Right ventricle myocardium inferior (tissue), 1 donor: ENCODE data around the gene EXOC6B. TPM values are rescaled to one million over a fixed set of nuclear protein-coding genes. Genes with fewer than 3 reads are reported as not detected.

Experiments used
- ATAC-seq: fragments of 200-7000 bp; cut with Tn5 transposase; one replicate; pipeline ENCODE4 v1.9.1; 2020; ENCODE audit warnings: mild to moderate bottlenecking, moderate library complexity
- DNase-seq: peaks from one replicate; pipeline ENCODE4 v3.0.0; 2021; ENCODE audit errors: missing footprints
- intact Hi-C: fragments of 100-400 bp; cut with DNase I; formaldehyde crosslinking; loops from one replicate; pipeline ENCODE4 v1.11.0; 2022
- total RNA-seq: library from RNA; stranded (reverse); fragmentation: NEBNext Ultra II Directional; extraction: Animal tissue kit (Norgen Biotek cat#: 25700); gene quantifications from one replicate; pipeline ENCODE4 v1.2.1, GENCODE V29; 2021
- donor health status: DM: no; HTN: yes; CAD: no; lungs with severe emphysema.

EXOC6B gene
- total RNA-seq, 1 donor from 2014 or later = 117 TPM

DNA sequence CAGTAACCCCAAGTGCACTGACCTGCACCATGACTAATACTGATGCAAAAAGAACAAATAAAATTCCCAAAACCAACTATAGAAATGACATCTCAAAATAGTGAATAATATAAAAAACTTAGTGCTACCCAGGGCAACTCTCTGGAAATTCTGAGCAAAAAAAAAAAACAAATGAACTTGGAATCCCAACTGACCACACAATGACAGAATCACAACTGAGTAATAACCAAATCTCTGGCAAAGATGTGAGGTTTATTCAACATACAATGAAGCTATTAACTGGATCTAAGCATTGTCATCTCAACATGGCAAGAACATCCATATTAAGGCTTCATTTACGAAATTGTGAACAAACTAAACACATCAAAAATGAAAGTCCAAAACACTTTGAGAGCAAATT, 22.7 kb downstream of the EXOC6B start:
- ATAC-seq (no peak), DNase-seq (no peak)
- intact Hi-C loops = no loop called here

DNA sequence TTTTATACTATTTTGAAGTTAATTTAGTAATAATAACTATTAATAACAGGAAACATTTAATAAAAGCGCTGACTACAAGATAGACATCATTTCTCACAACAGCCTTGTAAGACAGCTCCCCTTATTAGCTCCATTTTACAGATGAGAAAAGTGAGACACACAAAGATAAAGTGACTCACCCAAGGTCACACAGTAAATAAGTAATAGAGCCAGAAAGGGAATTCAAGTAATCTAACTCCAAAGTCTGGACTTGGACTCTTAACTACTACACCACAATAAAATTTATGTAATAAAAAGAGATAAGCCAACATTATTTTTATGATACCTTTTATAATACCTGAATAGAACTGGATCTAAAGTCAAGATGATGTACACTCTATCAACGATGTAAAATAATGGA, 25.3 kb downstream of the EXOC6B start:
- DNase-seq = no peak
- intact Hi-C loops = no loop called here
- ATAC-seq = no peak

DNA sequence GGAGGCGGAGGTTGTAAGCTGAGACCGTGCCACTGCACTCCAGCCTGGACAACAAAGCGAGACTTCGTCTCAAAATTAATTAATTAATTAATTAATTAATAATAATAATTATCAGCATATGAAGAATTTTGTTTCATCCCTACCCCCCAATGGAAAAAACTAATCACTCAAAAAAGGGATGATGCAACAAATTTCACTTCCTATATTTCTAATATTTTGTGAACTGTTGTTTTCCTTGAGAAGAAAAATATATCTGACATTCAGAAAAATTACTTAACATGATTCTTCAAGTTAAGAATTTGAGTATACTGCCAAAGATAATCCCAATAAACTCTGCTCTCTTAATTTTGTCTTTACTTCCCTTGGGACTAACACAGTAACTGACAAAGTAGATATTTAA, 28.1 kb downstream of the EXOC6B start:
- ATAC-seq (no peak), DNase-seq (no peak)
- intact Hi-C loops = no loop called here

DNA sequence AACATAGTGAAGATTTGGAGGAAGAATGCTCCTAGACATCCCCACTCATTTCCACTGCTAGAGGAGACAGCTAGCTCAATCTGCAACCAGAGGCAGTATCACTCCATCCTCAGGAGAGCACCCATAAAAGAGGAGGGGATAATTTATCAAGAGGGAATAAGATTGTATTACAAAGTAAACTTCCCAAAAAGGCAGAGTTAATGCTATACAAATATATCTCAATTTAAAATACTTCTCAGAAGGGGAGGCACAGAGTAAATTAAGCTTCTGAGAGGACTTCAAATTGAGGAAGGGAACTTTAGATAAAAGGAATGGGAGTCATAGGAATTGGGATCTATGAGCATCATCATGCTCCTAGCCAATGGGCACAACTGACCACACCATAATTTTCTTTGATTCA, 29.1 kb downstream of the EXOC6B start:
- intact Hi-C loops = no loop called here
- no peak for DNase-seq
- ATAC-seq = no peak

DNA sequence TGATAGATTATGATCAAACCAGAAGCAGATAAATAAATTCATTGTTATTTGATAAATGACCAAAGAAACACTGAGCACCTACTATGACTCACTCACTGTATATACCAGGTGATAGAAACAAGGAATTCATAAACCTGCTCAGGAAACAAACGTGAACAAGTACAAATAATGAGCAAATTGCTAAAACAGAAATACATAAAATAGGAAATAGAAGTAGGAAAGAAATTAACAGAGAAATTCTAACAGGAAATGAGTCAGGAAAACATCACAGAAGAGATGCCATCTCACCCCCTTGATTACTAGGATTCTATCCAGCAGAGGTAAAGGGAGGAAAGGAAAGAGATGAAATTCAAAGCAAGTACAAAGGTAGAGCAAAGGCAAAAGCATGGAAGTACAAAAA, 31.3 kb downstream of the EXOC6B start:
- intact Hi-C loops = no loop called here
- no peak for ATAC-seq
- no peak for DNase-seq

DNA sequence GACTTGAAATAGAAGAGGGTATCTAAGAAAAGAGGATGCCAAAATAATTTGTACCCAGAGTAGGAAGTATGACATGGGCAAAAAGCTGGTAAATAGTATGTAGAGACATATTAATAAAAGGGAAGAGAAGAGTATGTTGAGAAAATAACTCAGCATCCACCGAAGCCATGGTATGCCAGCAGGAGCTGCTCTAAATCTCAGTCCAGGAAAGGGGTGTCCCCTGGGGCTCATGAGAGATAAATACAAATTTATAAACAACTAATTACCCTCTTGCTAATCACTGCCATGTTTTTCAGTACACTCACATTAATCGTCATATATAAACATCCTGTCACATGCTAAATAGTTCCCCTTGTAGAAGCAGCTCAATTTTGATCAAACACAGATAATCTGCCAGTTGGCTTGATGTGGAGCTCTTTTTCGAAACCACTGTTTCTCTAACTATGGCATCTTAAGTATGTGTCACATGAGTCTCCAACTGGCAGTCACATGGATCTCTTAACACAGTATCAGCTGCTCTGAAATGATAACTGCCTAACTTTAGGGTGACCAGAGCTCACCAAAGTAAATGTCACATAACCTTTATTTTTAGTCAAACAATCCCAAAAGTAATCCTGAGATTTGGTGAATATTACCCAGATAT, 31.9 kb downstream of the EXOC6B start:
- ATAC-seq = peak; percentile 87
- no peak for DNase-seq
- intact Hi-C loops = no loop called here

DNA sequence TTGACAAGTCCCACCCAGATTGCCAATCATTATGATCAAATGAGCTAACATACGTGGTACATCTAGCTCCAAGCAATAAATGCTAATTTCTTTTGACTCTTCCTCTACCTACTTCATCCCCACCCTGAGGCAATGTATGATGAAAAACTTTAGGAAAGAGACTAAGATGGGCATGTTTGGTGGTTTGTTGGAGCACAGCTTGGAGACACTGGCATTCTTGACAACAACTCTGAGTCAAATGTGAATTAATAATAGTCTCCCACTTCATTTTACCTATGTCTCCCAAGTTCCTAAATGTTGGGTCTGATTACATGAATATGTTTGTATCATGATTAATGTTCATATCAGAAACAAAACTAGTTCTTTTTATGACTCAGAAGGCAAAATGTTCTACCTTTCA, 36.6 kb downstream of the EXOC6B start:
- intact Hi-C loops = no loop called here
- no peak for DNase-seq
- no peak for ATAC-seq

DNA sequence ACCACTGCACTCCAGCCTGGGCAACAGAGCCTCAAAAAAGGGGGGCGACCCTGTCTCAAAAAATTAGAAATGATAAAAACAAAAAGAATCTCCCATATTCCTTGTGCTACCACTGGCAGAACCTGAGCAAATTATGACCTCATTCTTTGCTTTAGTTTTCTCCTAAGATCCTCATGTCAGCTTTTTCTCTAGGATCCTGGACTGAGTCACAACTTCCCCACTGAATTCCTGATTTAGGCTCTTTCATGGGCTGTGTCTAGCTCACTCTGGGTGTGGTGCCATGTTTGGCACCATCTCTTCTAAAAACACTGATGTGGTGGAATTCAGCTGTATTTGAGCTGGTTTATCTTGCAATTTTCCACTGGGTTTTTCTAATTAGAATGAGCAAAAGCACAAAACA, 37.1 kb downstream of the EXOC6B start:
- ATAC-seq (peak; percentile 81), DNase-seq (no peak)
- intact Hi-C loops = no loop called here

DNA sequence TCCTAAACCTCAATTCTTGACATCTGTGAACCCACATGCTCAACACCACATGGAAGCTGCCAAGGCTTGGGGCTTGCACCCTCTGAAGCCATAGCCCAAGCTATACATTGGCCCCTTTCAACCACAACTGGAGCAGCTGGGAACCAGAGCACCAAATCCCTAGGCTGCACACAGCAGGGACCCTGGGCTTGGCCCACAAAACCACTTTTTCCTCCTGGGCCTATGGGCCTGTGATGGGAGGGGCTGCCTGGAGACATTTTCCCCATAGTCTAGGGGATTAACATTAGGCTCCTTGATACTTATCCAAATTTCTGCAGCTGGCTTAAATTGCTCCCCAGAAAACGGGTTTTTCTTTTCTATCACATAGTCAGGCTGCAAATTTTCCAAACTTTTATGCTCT, 40.3 kb downstream of the EXOC6B start:
- ATAC-seq = no peak
- no peak for DNase-seq
- intact Hi-C loops = no loop called here

DNA sequence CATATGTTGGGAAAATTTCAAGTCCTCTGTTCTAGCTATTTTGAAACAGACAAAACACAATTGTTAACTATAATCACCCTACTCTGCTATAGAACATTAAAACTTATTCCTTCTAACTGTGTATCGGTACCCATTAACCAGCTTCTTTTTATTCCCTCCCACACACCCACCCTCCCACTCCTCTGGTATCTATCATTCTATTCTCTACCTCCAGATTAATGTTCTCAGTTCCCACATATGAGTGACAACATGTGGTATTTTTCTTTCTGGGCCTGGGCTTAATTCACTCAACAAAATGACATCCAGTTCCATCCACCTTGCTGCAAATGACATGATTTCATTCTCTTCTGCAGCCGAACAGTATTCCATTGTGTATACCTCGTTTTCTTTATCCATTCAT, 43.3 kb downstream of the EXOC6B start:
- DNase-seq = no peak
- intact Hi-C loops = loop anchor here (5.0 kb wide), 1 partner anchor 40 kb away; no protein-coding TSS in a partner anchor
- no peak for ATAC-seq

DNA sequence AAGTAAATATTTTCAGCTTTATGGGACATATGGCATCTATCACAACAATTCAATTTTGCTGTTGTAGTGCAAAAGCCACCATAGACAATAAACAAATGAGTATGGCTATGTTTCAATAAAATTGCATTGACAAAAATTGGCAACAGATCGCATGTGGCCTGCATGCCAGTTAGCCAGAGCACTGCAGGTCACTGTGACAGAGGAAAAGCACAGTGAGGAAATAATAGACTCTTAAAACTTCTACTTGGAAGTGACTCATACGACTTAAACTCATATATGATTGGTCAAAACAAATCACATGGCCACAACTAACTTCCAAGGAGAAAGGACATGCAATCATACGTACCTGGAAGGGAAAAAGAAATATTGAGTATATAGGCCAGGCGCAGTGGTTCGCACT, 44.4 kb downstream of the EXOC6B start:
- intact Hi-C loops = loop anchor here (5.0 kb wide), 1 partner anchor 41 kb away; no protein-coding TSS in a partner anchor
- no peak for DNase-seq
- peak; percentile 39 for ATAC-seq

DNA sequence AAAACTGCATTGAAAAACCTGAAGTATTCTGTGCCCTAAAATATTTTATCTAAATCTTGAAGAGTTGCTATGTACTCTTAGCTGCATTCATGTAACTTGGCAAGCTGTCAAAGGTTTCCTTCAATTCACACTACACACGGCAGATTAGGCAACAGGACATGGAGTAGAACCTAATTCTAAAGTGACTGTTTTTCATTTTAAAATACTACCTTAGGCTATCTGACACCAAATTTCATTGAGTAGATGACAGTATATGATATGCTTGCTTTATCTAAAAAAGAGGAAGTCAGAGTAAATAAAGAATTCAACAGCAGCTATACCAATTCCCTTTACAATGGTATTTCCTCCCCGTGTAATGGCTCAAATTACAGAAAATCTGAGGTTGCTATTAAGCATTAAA, 45.4 kb downstream of the EXOC6B start:
- peak; percentile 57 for ATAC-seq
- DNase-seq = no peak
- intact Hi-C loops = loop anchor here (5.0 kb wide), 1 partner anchor 42 kb away; no protein-coding TSS in a partner anchor

DNA sequence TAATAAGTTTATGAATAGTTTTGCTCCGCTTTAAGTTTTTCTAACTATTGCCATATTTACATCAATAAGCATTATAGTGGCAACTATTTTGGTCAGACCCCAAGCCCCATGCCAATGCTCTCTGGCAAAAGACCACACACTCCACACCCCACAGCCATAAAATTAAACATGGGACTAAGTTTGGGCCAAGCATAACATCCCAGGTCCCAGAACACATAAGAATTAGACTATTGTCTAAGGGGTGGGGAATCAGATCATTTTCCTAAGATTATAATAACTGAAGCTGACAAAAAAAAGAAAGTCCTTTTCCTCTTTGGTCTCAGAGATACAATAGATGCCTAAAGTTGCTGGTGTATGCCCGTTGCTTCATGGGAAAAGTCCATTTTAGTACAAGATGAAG, 46.3 kb downstream of the EXOC6B start:
- intact Hi-C loops = no loop called here
- DNase-seq (no peak), ATAC-seq (no peak)

DNA sequence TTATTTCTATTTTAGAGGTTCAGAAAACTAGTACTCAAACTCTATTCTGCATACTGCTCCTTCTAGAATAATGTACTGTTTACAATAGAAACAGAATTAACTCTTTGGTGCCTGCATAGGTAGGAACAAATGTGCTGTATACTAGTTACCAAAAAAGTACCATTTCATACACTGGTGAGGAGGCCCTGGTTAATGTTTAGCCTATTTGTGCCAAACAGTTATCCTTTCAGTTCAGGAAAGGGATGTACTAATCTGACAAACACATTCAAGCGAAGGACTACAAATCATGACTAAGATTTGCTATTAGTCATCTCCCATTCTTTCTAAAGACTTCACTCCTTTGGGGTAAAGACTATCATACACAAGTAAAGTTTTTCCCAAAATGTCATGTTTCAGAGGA, 47.4 kb downstream of the EXOC6B start:
- ATAC-seq = no peak

DNA sequence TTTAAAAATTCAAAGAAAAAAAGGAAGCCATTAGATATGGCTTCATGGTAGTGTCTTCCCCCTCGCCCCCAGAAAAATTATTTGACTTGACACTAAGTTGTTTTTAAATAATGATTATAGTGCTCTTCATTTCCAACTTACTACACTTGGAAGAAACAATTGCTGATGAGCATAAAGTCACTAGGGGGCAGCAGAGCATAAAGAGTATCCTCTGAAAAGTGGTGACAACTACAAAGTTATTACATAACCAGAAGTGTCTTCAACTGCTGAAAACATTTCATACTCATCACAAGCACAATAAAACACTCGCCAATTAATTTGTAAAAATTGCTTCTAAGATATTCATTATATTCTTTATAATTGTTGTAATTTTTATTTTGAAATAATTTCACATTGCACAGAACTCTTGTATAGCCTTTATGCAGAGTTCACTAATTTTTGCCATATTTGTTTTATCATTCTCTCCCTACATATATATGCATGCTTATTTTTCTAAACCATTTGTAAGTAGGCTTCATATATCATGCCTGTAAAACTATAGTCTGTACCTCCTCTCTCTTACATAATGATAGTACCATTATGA, 54.9 kb downstream of the EXOC6B start:
- intact Hi-C loops = loop anchor here (1.0 to 5.0 kb wide), 4 partner anchors 54 to 406 kb away; no protein-coding TSS in a partner anchor
- DNase-seq (no peak), ATAC-seq (peak; percentile 57)

More for the DNA sequence above, 47.4 kb downstream of the EXOC6B start:
- intact Hi-C loops = no loop called here
- no peak for DNase-seq

DNA sequence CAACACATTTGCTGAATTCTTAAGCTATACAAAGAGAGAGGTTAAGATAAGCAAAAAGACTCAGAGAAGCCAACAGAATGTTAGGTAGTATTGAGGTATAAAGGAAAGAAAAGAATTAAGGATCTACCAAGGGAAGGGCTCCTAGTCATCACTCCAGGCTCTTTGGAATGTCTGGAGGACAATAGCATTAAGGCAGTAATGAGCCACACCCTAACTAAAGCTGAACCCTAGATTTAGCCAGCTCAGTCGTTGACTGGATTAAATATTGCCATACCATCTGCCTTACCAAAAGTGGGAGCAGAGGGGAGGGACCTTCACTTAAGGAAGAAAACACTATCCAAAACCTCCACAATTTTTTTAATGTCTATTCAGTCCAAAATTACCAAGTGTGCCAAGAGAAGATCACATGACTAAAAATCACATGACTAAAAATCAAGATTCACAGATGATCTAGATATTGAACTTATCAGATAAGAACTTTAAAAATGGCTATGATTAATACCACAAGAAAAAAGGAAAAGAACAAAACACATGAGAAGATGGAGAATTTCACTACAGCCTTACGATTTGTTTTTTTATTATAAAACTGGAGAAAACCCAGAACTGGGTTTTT, 59.7 kb downstream of the EXOC6B start:
- ATAC-seq (no peak), DNase-seq (no peak)
- intact Hi-C loops = no loop called here

DNA sequence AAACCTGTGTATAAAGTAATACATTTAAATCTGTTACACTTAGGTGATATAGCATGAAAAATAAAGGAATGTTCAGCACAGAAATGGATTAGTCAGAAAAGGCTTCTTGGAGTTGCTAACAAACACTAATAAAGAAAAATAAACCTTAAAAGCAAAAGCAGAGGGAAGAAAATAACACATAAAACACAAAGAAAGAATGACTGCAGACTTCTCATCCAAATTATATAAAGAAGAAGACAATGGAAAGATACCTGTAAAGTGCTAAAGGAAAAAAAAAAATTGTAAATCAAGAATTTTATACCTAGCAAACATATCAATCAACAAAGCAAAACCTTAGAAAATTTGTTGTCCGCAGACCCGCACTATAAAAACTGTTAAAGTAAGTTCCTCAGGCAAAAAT, 63.6 kb downstream of the EXOC6B start:
- ATAC-seq (no peak), DNase-seq (no peak)
- intact Hi-C loops = no loop called here

DNA sequence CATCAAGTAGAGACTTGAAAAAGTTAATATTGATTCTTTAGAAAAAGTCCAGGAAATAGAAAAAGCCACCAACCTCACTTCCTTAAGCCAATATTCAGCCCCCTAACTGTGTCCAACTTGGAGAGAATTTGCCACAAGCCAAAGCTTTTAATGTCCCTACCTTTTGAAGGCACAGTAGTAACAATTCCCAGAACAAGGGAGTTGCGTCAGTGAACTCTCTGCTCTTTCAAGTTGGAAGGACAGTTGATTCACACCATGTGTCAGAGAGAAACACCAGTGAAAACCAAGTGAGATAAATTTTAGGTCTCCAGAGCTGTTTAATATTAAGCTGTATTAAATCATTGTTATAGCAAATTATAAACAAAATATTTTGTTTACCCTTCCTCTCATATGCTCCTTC, 66.1 kb downstream of the EXOC6B start:
- intact Hi-C loops = no loop called here
- peak; percentile 64 for ATAC-seq
- no peak for DNase-seq

DNA sequence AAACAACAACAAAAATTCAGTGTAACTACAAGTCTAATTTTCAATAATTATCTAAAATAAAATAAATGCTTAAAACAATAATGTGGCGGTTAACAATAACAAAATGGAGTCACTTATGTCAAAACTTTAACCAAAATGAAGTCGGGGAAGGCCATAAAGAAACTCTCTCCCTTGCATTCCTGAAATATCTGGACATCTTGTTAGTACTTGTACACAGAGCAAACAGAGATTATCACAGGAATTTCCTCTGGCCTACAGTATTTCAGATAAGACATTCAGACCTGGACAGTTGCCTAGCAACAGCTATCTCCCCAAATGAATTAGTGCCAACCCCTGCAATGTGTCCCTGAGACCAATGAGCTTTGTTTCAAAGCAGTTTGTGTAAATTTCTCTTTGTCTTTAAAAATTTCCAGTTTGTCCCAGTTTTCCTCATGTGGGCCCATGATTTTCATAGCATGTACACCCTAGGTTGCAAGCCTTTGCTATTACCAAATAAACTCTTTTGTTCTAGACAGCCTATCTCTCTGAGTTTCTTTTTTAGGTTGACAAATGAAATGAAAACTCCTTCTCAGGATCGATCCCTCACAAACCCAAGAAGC, 68.6 kb downstream of the EXOC6B start:
- intact Hi-C loops = no loop called here
- ATAC-seq (peak; percentile 60), DNase-seq (no peak)
